Measurements from ENCODE around the gene HES4.
"Not testable (repeated sequence)": the region's sequence is repeated elsewhere in the genome, so short reads cannot be mapped to it uniquely, and the experiment has no call there.

The HES4 gene

DNA sequence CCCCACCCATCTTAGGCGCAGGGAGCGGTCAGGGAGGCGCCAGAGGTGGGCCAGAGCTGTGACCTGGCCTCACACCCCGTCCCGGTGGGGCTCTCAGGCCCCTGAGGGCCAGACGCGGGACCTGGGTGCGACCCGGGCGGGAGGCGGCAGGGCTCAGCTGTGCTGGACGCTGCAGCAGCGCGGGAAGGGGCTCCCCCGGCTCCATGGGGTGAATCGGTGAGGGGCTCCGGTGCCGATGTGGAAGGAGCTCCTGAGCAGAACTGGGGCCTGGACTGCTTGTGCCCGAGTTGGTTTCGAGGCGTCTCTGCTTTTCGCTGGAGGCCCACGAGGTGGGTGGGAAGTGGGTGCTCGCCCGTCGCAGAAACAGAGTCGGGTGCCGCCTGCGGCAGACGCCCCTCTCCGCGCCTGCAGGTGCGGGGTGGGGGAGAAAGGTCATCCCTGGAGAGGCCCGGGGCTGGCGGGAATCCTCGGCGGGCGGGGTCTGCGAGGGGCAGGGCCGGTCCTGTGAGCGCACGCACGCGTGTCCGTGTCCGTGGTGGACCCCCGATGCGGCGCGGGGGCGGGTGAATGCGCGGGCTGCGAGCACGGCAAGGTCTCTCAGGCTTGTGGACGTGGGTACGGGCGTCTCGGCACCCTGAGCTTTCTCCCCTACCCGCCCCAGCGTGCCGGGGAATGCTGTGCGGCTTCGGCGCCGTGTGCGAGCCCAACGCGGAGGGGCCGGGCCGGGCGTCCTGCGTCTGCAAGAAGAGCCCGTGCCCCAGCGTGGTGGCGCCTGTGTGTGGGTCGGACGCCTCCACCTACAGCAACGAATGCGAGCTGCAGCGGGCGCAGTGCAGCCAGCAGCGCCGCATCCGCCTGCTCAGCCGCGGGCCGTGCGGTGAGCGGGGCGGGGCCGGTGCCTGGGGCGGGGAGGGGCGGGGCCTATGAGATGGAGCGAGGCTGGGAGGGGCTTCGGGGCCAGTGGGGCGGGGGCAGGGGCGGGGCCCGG is 40.4 kb upstream of the HES4 start:
- DNase-seq (ENCODE audit: low read depth in 1 of 2, low spot score in 1 of 2) = peak; percentile 91 to 95
- no peak for TF ChIP-seq JUND (IDR thresholded peaks at IDR 0.05; ENCODE audit: low read depth)
- in situ Hi-C loops (cut with HindIII; ENCODE audit: low pct_unique_long_range_greater_than_20kb, low sequenced_read_pairs) = no loop called here

DNA sequence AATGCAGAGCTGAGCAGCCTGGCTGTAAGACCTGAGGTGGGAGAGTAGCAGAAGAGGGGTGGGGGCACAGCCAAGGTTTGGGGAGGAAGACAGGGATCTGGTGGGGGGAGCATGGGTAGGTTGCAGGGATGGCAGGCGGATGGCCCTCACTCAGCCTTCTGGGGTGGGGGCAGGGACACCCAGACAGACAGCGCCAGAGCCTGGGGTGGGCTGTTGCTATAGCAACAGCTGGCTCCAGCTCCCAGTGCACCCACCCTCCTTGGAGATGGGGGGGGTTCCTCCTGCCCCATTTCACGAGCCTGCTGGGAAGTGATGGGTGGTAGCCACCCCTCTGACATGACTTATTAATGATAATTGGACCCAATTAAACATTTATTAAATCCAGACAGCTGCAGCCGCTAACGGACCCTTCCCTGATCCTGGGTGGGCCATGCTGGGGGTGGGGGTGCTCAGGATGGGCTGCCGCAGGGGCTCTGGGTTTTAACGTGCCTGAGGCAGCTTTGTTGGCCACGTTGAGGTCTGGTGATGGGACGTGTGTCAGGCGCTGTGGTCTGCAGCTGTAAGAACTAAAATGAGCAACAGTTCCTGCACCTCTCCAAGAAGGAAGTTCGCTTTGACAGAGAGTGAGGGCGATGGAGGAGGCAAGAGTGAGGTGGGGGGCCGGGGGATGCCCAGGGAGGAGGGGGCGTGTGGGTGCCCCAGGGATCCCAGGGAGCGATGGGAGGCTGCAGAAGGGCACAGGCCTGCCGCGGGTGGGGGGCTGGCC is 39.4 kb upstream of the HES4 start:
- in situ Hi-C loops (cut with HindIII; ENCODE audit: low pct_unique_long_range_greater_than_20kb, low sequenced_read_pairs) = no loop called here
- TF ChIP-seq JUND (IDR thresholded peaks at IDR 0.05; ENCODE audit: low read depth) = no peak
- DNase-seq (ENCODE audit: low read depth in 1 of 2, low spot score in 1 of 2) = no peak

DNA sequence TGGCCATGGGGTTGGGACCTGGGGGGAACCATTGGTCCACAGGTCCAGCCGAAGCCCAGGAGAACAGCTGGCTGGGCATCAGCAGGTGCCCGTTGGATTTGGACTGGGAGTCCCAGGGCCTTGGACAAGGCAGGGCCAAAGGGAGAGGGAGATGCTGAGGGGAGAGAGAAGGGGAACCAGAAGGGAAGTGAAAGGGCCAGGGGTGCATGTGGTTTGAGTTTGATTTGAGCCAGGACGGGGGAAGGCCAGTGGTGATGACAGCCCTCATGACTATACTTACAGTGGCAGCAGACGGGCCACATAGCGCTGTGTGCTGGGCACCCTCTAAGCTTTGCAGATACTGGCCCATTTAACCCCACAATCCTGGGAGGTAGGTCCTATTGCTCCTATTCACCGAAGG is 38.8 kb upstream of the HES4 start:
- no peak for TF ChIP-seq JUND (IDR thresholded peaks at IDR 0.05; ENCODE audit: low read depth)
- in situ Hi-C loops (cut with HindIII; ENCODE audit: low pct_unique_long_range_greater_than_20kb, low sequenced_read_pairs) = no loop called here

DNA sequence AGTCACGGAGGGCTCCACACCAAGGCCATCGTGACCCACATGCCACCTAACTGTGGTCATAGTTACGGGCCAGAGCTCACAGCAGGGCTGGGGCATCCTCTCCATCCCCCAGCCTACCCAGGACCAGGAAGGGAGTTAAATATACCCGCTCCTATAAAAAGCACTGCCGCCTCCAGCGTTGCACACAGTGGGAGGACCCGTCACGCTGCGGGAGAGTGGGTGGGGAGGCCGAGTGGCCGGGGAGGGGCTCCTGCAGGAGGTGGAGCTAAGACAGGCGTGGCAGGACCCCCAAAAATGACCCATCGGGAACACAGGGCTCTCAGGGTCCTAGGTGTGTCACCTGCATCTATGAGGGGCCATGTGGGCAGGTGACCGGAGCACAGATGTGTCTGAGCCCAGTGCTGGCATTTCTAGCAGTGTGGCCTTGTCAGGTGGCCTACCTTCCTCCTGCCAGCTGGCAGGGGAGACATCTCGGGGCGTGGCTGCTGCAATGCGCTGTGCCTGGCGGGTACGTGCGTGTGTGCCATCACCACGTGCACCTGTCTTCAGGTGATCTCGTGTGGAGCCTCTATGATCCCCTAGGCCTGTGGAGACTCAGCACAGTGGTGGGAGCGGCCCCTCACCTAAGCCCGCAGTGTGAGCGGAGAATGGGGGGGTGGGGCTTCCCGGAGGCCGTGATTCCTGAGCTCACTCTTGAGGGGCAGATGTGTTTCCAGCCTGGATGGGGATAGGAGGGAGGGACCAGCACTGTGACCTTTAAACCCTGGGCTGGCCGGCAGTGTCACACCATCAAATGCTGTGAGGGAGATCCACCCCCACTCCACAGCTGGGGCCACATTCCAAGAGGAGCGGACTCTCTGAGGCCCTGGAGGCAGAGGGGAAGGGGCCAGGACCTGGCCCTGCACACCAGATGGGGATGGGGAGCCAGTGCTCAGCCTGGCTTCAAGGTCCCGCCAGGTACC is 37.8 kb upstream of the HES4 start:
- in situ Hi-C loops (cut with HindIII; ENCODE audit: low pct_unique_long_range_greater_than_20kb, low sequenced_read_pairs) = no loop called here
- DNase-seq (ENCODE audit: low read depth in 1 of 2, low spot score in 1 of 2) = no peak

More for the DNA sequence above, 38.8 kb upstream of the HES4 start:
- DNase-seq (ENCODE audit: low read depth in 1 of 2, low spot score in 1 of 2) = no peak

DNA sequence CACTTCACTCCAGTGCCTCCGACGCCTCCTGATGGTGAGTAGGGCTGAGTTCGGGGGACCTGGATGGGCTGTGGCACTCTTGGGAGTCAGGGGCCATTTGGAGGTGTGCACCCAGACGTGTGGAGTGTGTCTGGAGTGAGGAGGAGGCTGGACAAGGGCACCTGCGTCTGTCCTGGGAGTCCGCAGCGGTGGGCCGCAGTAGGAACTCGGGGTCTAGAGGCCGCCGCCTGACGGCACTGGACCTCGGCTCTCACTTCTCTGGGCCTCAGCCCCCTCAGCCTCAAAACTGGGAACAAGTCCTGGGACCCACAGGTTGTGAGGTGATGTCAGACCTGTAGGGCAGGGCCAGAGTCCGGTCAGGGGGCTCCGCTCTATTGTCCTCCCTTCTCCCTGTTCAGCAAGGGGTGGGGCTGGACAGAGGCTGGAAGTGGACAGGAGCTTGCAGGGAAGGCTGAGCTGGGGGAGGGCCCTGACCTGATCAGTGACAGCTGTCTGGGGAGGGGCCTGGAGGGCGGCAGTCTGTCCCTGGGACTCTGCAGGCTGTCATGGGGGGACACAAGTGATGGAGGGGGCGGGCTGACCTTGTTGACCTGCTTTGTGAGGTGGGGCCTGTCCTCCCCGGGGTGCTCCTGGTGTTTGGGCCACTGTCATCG is 35.5 kb upstream of the HES4 start:
- in situ Hi-C loops (cut with HindIII; ENCODE audit: low pct_unique_long_range_greater_than_20kb, low sequenced_read_pairs) = no loop called here
- DNase-seq (ENCODE audit: low read depth in 1 of 2, low spot score in 1 of 2) = no peak
- TF ChIP-seq JUND (IDR thresholded peaks at IDR 0.05; ENCODE audit: low read depth) = no peak

More for the DNA sequence above, 37.8 kb upstream of the HES4 start:
- TF ChIP-seq JUND (IDR thresholded peaks at IDR 0.05; ENCODE audit: low read depth) = no peak

DNA sequence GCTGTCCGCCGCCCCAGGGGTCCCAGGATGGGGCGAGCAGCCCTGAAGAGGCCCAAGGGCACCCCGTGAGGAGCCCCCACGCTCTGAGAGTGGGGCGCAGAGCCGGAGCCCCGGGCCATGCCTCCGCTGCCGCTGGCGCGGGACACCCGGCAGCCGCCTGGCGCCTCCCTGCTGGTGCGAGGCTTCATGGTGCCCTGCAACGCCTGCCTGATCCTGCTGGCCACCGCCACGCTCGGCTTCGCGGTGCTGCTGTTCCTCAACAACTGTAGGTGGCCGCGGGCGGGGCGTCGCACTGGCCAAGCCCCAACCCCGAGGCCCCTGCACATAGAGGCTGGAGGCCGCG is 34.5 kb upstream of the HES4 start:
- DNase-seq (ENCODE audit: low read depth in 1 of 2, low spot score in 1 of 2) = no peak
- no peak for TF ChIP-seq JUND (IDR thresholded peaks at IDR 0.05; ENCODE audit: low read depth)
- in situ Hi-C loops (cut with HindIII; ENCODE audit: low pct_unique_long_range_greater_than_20kb, low sequenced_read_pairs) = no loop called here

DNA sequence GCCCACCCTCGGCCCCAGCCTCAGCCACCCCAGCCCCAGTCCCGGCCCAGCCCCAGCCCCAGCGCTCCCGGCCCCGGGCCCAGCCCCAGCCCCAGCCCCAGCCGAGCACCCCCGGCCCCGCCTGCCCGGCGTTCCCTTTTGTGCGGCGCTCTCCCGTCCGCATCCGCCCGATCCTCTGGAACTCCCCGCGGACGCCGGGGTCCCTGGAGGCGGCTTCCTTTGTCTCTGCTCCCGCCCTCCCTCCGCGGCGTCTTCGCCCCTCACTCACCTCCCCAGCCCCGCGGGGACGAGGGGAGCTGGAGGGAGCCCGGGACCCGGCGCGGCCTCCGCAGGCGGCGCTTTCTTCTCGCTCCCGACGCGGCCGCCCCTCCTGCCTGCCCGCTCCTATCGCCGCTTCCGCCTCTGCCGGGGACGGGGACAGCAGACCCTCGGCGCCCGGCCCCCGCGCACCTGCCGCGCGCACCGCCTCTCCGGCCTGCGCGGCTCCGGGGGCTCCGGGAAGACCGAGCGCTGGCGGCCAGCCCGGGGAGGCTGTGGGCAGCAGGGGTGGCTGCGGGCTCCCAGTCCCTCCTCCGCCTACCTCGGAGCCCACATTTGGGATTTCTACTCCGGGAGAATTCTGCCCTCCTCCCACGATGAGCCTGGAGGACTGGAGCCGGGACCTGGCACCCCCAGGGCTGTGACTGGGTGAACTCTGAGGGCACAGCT is 34.0 kb upstream of the HES4 start:
- no peak for TF ChIP-seq JUND (IDR thresholded peaks at IDR 0.05; ENCODE audit: low read depth)
- DNase-seq (ENCODE audit: low read depth in 1 of 2, low spot score in 1 of 2) = no peak
- in situ Hi-C loops (cut with HindIII; ENCODE audit: low pct_unique_long_range_greater_than_20kb, low sequenced_read_pairs) = no loop called here

DNA sequence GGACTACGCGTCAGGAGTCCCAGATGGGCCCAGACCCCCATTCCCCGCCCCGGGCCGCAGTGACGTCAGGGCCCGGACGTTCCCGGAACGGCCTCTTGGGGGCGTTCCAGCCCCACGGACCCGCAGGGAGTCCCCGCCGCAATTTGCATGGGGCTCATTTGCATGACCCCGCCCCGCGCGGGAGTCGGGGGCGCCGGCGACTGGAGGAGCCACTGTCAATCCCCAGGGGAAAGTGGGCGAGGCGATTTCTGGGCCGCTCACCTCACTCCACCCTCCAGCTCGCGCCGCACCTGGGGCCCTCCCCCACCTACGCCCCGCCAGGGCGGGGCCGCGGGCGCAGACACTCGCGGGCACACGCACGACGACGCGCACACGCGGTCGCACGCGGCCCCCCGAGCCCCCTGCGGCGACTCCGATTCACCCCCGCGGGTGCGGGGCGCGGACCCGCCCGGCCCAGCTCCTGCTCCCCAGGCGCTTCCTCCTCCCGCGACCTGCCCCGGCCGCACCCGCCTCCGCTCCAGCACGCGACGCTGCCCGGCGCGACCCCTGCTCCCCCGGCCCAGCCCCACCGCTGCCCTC is 33.2 kb upstream of the HES4 start:
- no peak for TF ChIP-seq JUND (IDR thresholded peaks at IDR 0.05; ENCODE audit: low read depth)
- DNase-seq (ENCODE audit: low read depth in 1 of 2, low spot score in 1 of 2) = no peak
- in situ Hi-C loops (cut with HindIII; ENCODE audit: low pct_unique_long_range_greater_than_20kb, low sequenced_read_pairs) = no loop called here

DNA sequence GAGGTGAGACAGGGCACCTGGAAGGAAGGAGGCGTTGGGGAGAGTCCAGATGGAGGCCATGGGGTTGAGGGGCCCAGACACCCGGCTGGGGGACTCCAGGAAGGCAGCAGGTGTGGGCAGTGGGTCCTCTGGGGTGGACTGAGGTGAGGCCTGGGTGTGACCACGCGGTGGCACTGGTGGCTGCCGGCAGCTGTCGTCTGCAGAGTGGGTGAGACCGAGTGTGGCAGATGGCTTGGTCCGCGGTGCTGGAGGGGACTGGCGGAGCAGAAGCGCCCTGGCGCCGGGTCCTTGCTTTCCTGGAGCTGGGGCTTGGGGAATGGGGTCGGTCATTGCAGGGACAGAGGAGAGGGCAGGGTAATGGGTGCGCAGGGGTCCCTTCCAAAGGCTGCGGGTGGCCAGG is 32.5 kb upstream of the HES4 start:
- DNase-seq (ENCODE audit: low read depth in 1 of 2, low spot score in 1 of 2) = no peak
- in situ Hi-C loops (cut with HindIII; ENCODE audit: low pct_unique_long_range_greater_than_20kb, low sequenced_read_pairs) = no loop called here
- TF ChIP-seq JUND (IDR thresholded peaks at IDR 0.05; ENCODE audit: low read depth) = no peak

DNA sequence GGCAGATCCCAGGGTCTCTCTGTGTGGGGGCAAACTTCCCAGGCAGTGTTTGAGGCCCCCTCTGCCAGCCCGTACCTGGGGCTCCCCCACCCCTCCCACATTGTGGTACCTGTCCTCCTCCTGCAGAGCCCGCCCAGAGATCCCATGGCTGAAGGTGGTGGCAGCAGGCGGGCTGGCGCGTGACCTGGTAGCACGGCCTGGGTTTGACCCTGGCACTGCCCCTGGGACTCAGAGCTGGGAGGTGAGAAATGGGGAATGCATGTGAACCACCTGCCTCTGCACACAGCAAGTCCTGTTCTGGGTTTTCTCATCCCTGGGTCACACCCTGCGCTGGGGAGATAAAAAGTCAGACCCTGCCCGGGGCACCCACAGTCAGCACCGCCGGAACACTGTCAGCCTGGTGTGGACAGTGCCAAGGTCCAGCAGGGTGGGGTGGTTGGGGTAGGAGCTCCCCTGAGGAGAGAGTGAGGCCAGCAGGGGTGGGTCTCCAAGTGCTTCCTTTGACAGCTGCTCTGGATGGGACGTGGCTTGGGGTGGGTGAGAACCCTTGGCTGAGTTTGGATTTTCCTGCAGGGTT is 31.9 kb upstream of the HES4 start:
- no peak for DNase-seq (ENCODE audit: low read depth in 1 of 2, low spot score in 1 of 2)
- in situ Hi-C loops (cut with HindIII; ENCODE audit: low pct_unique_long_range_greater_than_20kb, low sequenced_read_pairs) = no loop called here
- TF ChIP-seq JUND (IDR thresholded peaks at IDR 0.05; ENCODE audit: low read depth) = no peak

DNA sequence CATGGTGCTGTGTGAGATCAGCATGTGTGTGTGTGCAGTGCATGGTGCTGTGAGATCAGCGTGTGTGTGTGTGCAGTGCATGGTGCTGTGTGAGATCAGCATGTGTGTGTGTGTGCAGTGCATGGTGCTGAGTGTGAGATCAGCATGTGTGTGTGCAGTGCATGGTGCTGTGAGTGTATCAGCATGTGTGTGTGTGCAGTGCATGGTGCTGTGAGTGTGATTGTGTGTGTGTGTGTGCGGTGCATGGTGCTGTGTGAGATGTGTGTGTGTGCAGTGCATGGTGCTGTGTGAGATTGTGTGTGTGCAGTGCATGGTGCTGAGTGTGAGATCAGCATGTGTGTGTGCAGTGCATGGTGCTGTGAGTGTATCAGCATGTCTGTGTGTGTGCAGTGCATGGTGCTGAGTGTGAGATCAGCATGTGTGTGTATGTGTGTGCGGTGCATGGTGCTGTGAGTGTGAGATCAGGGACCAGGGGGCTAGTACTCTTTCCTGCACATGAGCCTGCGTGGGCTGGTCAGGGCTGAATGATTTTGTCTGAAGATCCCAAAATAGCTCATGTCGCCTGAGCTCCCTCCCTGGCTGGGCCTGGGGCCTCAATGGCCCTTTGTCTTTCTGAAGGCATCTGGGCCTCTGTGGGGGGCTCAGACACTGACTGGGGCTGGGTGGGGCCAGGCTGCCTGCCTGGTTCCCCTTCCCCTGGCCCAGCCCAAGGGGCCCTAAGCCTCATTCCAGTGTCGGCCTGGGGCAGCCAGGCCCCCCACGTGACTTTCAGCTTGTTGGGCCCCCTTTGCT is 31.2 kb upstream of the HES4 start:
- DNase-seq (ENCODE audit: low read depth in 1 of 2, low spot score in 1 of 2); in situ Hi-C loops (cut with HindIII; ENCODE audit: low pct_unique_long_range_greater_than_20kb, low sequenced_read_pairs): not testable (repeated sequence)

Data from T47D (cell line).